Stimulated activated CD4-positive, alpha-beta T cell treated with anti-CD3 and anti-CD28 coated beads, Interleukin-12 subunit alpha, Interleukin-12 subunit beta, amount 100 ng/mL, for 24 hours (primary cell): Measurements from ENCODE around the gene GRIN3A.

ENCODE experiments used
- DNase-seq, 2 experiments: peaks; one replicate each; pipeline ENCODE4 v3.0.0-alpha.2; 2020; ENCODE audit warnings: low read depth in 2 of 2

The GRIN3A gene

GRCh38 chr9:101705135-101705661, 33.2 kb downstream of the GRIN3A start:
- peak in 1 of 2 experiments; percentile 10 for DNase-seq

DNA sequence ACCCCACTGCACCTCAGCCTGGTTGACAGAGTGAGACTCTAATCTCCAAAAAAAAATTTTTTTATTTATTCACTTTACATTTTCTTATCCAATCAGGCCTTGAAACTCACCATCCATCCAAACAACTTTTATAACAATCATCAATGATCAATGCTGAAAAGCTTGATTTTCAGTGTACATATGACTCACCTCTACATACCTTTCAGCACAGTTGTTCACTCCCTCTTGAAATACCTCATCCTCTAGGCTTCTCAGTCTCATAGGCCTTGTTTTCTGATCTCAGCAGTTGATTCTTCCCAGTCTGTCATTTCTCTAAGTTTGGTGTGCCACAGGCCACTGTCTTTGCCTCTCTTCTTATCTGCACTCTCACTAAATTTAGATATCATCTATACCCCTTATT, 36.2 kb downstream of the GRIN3A start:
- DNase-seq = no peak

GRCh38 chr9:101693546-101694336, 44.7 kb downstream of the GRIN3A start:
- DNase-seq = no peak

DNA sequence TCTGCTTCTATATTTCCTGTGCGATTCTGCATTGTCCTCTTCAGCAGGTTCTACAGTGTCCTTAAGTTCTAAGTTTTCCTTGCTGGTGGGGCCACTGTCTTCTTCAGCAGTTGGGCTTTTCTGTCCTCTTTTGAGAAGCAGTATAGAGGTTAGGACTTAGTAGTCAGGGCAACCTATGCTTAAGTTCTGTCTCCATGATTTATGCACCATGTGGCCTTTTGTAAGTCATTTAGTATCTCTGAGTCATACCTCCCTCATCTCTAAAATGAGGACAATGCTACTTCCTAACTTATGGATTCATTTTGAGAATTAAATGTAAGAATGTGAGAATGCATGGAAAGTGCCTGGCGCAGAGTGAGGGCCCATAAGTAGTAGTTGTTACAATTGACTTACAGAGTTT, 46.8 kb downstream of the GRIN3A start:
- DNase-seq = no peak

DNA sequence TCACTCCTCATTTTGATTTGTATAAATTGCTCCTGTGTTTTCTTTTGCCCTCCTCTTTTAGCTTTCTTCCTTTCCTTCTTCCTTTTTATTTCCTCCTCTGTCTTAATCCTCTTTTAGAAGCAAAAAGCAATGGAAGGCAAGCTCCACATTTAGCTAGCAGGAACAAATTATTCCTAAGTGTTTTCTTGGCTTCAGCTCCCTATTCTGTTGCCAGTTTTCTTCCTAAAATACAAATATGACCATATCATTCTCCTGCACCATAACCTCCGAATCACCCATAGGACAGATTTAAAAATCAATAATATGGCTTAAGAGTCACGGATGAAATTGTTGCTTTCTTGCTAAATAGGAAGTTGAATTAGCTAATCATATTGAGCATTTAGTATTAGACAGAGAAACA, 49.4 kb downstream of the GRIN3A start:
- DNase-seq = no peak

DNA sequence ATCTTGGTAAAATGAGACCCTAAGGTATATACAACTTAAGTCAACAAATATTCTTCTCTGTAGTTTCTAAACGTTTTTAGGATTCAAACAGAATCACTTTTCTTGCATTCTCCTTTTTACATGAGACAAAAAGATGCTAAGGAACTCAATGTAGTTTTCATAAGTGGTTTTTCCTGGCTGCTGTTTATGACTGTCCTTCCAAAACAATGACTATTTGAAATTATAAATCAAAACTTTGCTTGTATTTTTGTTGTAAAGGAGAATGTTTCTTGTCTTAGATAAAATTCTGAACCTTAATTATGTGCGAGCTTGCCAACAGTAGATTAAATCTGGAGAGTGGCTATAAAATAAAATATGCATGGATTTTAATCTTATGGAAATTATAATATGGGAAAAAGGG, 53.8 kb downstream of the GRIN3A start:
- no peak for DNase-seq

GRCh38 chr9:101683236-101683635, 55.2 kb downstream of the GRIN3A start:
- DNase-seq = no peak

- DNase-seq = no peak
Measured at GRCh38 chr9:101677861-101678260, 60.6 kb downstream of the GRIN3A start.

DNA sequence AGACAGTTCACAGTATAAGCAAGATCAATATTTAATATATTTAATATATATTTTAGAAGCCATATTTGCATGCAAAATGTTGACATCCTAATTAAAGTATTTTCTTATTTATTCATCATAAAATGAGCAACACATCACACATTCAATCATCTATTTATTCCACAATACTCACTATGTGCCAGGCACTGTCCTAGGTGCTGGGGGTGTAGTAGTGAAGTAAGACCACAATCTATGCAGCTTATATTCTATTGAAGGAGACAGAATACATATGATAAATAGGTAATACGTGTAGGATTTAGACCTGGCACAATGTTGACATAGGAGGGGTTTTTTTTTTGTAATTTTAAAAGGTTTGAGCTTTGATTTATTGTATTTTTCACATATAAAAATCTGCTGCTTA, 63.1 kb downstream of the GRIN3A start:
- no peak for DNase-seq

- DNase-seq = no peak
Measured at GRCh38 chr9:101674165-101674564, 64.3 kb downstream of the GRIN3A start.

GRCh38 chr9:101673642-101674041, 64.8 kb downstream of the GRIN3A start:
- DNase-seq = no peak

DNA sequence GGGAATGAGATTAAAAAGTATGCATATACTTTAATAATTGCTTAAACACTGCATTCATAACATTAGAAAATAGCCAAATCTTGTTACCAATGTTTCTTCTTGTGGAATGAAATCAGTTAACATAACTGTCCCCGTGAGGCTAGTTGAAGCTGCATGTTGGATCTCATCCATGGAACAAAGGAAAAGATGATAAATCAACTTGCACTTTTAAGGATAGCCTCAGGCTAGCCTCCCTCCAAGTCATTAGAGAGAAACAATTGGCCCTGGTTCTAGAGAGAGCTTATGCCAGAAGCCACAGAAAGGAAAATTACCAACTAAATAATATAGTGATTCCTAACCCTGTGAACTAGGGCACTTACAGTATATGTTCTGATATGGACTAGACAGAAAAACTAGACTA, 66.9 kb downstream of the GRIN3A start:
- no peak for DNase-seq

- DNase-seq = no peak
Measured at GRCh38 chr9:101668421-101668820, 70.0 kb downstream of the GRIN3A start.

DNA sequence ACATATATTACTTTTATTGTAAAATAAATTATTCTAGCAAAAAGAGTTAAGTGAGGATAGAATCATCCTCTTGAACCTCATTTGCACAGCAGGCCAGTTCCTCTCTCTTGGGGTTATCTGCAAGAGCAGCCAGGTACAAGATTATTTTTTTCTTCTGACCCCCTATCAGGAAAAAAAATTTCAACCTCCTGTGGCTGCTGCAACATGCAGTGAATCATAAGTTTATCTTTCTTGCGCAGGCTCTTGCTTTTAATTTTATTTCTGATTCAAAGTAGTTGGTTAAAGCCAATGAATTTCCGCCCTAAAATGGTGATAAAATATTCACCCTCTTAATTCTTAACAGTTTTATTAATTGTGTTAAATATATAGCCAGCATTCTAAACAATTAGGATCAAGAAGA, 74.0 kb downstream of the GRIN3A start:
- no peak for DNase-seq

DNA sequence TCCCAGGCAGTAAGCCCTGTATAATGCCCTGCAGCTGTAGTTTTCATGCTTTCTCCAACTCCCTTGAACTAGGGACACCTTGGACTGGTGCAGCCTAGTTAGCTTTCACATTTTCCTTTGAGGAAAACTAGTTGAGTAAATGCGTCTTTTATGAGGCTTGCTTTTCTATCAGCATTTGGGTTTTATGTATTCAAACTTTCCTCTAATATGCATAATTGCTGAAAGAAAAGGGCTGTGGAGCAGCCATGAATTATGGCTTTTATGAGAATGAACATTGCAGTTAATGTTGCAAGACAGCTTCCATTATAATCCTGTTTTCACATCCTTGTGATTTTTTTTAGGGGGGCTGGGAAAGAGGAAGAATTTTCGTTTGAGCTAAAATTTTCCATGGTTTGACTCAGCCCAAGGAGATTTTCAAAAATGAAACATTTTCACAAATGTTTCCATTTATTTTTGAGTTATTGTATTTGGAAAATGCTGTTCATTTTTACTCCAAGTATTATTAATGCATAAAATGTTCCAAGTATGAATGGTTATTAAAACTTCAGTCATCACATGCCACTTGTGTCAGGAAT, 85.8 kb downstream of the GRIN3A start:
- DNase-seq = no peak

DNA sequence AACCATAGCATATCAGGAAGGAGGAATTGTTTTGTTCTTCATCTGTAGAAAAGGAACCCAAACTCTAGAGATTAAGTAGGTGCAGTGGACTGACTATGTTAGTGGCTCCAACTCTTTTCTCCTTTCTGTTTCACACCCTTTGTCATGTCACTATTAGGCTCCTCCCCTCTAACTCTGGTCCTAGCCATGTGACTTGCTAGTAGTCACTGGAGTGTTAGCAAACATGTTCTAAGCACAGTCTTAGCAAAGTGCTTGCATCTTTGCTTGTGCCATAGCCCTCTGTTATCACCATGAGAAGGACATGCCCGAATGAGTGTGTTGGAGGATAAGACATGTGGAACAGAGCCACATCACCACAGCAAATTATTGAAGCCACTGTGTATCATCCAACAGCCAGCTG, 88.3 kb downstream of the GRIN3A start:
- no peak for DNase-seq

DNA sequence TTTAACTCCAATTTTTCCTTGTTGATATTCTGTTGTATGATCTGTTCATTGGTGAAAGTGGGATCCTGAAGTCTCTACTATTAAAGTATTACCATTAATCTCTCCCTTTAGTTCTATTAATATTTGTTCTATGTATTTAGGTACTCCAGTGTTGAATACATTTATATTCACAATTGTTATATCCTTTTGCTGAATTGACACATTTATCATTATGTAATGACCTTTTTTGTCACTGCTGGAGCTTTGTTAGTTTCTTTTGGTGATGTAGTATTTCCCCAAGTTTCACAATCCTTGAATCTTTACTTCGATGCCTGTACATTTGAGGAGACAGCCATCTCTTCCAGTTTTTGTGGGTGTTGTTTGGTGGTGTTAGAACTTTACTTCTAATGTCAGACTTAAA, 90.0 kb downstream of the GRIN3A start:
- DNase-seq = no peak

DNA sequence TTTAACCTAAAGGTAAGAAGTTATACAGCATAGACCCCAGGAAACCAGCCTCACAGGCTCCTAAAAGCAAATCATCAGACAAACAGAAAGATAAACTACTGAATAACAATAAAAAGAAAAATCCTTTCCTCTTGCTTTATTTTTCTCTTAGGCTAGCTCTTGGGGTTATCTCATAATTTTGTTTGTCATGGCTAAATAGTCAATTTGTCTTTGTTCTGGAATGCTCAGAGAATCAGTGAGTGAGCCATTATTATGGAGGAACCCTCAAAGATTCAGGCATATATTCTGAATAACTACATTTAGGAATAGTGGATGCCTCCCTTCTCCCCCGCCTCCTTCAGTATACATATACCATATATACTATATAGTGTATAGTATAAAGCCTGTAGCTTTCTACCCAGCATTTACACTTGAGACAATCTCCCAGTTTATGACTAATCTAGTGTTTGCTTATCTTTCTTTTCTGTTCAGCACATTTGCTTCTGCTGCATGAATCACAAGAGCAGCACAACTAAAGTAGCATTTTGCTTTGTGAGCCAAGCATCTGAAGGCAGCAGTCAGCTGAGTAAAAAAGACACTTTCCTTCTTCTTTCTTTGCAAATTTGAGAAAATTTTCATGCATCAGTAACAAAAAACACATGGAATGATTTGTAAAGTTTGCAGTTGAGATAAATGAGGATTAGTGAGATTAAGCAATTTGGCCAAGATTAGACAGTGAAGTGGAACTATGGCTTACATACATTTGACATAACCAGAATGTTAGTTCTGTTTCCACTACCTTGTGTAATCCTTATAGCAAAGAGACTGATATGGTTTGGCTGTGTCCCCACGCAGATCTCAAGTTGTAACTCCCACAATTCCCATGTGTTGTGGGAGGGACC, 98.4 kb downstream of the GRIN3A start:
- no peak for DNase-seq

DNA sequence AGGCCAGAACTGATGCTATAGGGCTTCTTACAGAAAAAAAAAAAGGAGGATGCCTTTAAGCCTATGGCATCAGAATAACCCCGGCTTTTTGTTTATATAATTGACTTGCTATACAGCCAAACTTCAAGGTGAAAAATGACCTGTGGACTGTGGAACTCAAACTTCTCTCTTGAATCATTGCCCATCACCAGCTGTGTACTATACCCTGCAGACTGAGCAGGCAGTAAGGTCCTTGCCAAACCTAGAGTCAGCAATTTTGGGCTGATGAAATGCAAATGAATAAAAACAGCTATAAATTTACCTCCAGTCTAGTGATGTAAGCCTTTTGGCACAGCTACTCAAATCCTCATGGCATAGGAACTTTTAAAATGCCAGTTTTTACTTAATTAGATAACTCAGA, 99.1 kb downstream of the GRIN3A start:
- DNase-seq = no peak

DNA sequence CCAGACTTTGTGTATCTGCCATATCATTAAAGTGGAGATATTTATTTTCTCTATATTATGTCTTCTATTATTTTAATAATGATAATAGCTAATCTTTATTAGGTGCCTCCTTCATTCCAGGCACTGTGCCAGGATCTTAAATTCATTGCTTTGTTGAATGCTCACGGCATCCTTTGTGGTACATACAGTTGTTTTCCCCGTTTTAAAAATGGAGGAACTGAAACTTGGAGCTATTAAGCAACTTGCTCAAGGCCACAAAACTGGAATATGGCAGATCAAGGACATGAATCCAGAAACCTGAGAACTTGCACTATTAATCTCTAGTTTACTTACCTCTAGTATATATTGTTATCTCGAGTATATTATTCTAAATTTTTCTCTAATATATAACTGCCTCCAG, 102.2 kb downstream of the GRIN3A start:
- DNase-seq = no peak

DNA sequence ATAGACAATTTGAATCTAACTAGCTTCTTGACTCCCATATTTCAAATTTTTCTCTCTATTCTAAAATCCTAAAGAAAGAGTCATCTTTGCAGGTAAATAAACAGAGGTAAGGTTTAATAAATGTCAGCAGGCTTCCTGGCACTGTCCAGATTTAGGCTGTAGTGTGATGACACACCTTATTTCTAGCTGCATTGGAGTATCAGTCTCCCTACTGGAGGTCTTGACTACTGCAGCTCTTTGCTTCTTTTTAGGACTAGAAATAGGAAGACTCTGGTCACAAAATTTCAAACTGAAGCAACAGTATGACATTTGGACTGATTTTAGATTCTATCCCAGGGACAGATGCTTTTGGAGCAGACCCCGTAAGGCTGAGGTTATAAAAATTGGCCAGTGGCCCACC, 103.0 kb downstream of the GRIN3A start:
- DNase-seq = no peak

DNA sequence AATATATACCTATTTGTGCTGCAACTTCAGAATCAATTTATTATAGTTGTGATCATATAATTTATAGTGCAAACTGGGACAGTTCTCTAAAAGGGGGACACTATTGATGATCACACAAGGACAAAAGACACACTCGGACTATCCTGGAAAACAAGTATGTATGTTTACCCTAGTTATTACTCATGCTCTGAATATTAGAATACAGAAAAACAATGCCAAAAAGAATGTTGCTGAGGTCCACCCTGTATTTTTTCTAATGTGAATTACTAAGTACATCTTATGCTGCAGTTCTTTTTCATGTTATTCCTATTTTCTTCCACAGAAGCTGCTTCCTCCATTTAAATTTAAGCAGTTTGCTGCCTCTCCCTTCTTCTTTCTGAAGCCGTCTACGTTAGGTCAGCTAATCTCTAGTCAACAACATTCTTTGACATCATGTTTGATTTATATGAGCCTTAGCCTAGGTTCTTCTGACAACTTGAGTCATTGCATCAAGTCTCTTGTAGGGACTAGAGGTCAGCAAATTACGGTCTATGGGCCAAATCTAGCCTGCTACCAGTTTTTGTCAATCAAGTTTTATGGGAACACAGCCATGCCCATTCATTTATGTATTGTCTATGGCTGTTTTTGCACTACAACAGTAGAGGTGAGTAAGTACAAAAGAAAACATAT, 103.6 kb downstream of the GRIN3A start:
- DNase-seq = no peak
